Activated naive CD8-positive, alpha-beta T cell treated with anti-CD3 and anti-CD28 coated beads, Interleukin-2, amount 50 U/mL, for 24 hours (primary cell): ENCODE measurements around the gene ZNF296.
"Not testable (repeated sequence)": the region's sequence is repeated elsewhere in the genome, so short reads cannot be mapped to it uniquely, and the experiment has no call there.

Experiments
- ATAC-seq: fragments of 150-1000 bp; cut with Tn5 transposase; one replicate; pipeline ENCODE4 v1.10.0; 2021
- DNase-seq: peaks from one replicate; pipeline ENCODE4 v3.0.0; 2021
- H3K27ac Mint-ChIP-seq: one replicate; pipeline ENCODE4 v1.8.0; 2021; ENCODE audit warnings: mild to moderate bottlenecking, mixed read lengths
- H3K27me3 Mint-ChIP-seq: one replicate; pipeline ENCODE4 v1.8.0; 2021; ENCODE audit warnings: mixed read lengths
- H3K36me3 Mint-ChIP-seq: one replicate; pipeline ENCODE4 v1.8.0; 2021; ENCODE audit warnings: low read depth, mixed read lengths
- H3K4me1 Mint-ChIP-seq: one replicate; pipeline ENCODE4 v1.8.0; 2021; ENCODE audit warnings: mixed read lengths
- H3K4me3 Mint-ChIP-seq: one replicate; pipeline ENCODE4 v1.8.0; 2021; ENCODE audit warnings: mild to moderate bottlenecking, moderate library complexity, mixed read lengths
- H3K9me3 Mint-ChIP-seq: one replicate; pipeline ENCODE4 v1.8.0; 2021; ENCODE audit warnings: mixed read lengths

Gene ZNF296

DNA sequence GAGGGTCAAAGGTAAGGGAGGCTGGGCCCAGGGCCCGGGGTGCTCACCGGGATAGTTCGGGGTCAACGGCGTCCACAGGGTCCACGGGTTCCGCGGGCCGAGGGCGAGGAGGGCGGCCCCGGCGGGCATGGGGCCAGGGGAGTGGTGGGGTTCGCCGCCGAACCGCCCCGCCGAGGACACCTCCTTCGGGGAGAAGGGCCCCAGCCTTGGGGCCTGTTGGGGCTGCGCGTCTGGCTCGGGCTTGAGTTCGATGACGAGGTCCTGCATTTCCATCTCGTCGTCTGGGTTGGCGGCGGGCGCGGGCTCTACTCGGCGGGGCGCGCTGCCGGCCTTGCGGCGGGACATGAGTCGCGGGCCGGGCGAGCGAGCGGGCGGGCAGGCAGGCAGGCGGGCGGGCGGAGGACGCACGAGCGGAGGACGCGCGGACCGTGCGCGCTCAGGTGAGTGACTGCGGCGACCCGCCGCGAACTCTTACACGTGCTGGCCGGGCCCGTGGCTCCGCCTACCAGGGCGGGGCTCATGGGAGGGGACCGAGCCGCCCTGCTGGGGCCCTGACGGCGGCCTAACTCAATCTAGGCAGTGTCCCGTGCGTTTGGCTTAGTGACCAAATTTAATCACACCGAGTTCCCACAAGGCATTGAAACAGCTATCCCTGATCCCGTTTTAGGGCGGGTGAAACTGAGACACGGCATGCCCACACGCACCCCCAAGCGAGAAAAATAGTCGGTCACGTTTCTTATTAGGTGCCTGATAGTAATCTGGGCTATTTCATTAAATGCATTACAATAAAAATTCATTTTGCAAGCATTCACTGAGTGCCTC is at the start of gene ZNF296:
Gene ZNF296 (minus strand): TSS at position 450 of the 822 bp plus-strand sequence. CDS start 105 bp downstream, at position 345.
- DNase-seq = peak; percentile 86
- no peaks in the 10 kb centered on the region for H3K27me3 Mint-ChIP-seq
- no peaks in the 10 kb centered on the region for H3K9me3 Mint-ChIP-seq
- H3K4me1 Mint-ChIP-seq = peaks cover 44% of the 10 kb centered on the region
- peak within 1 kb of the TSS; percentile 48 for H3K27ac Mint-ChIP-seq
- H3K4me3 Mint-ChIP-seq = peak within 1 kb of the TSS; percentile 81
- peak; percentile 79 for ATAC-seq
- H3K36me3 Mint-ChIP-seq = peaks cover 9% of the 10 kb centered on the region

DNA sequence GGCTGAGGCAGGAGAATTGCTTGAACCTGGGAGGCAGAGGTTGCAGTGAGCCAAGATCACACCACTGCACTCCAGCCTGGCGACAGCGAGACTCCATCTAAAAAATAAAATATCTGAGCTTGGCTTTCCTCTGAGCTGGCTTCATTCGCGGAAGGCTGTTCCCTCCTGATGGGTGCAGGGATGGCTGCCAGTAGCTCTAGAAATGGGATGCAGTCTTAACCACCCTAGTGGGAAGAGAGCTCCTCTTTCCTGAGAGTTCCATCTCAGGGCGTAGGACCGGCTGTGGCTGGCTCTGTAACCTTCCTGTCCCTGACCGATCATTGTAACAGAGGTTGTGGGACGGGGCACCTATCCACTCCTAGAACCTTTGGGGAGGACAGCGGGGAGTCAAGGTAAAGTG is 49.1 kb upstream of the ZNF296 start:
- Mint-ChIP-seq H3K9me3 (no peaks in the 10 kb centered on the region), H3K27me3 (no peaks in the 10 kb centered on the region), H3K27ac (no peak overlapping the region), H3K4me1 (peaks cover 24% of the 10 kb centered on the region), H3K4me3 (no peak overlapping the region), H3K36me3 (peaks cover 1% of the 10 kb centered on the region)
- ATAC-seq (no peak), DNase-seq (no peak)

- no peaks in the 10 kb centered on the region for H3K9me3 Mint-ChIP-seq
- H3K27me3 Mint-ChIP-seq = no peaks in the 10 kb centered on the region
- no peak overlapping the region for H3K4me3 Mint-ChIP-seq
- H3K4me1 Mint-ChIP-seq = peaks cover 38% of the 10 kb centered on the region
- H3K27ac Mint-ChIP-seq = no peak overlapping the region
- peaks cover 1% of the 10 kb centered on the region for H3K36me3 Mint-ChIP-seq
- DNase-seq = no peak
- ATAC-seq = no peak
Measured at GRCh38 chr19:45124021-45124420, 47.7 kb upstream of the ZNF296 start.

GRCh38 chr19:45123440-45123850 is 47.2 kb upstream of the ZNF296 start:
- peaks cover 44% of the 10 kb centered on the region for H3K4me1 Mint-ChIP-seq
- H3K36me3 Mint-ChIP-seq = peaks cover 1% of the 10 kb centered on the region
- no peak overlapping the region for H3K4me3 Mint-ChIP-seq
- H3K27ac Mint-ChIP-seq = no peak overlapping the region
- ATAC-seq (no peak), DNase-seq (no peak)
- no peaks in the 10 kb centered on the region for H3K27me3 Mint-ChIP-seq
- no peaks in the 10 kb centered on the region for H3K9me3 Mint-ChIP-seq

- Mint-ChIP-seq H3K4me3 (no peak overlapping the region), H3K27ac (no peak overlapping the region), H3K9me3 (no peaks in the 10 kb centered on the region), H3K36me3 (no peaks in the 10 kb centered on the region), H3K4me1 (peaks cover 50% of the 10 kb centered on the region), H3K27me3 (no peaks in the 10 kb centered on the region)
- no peak for DNase-seq
- ATAC-seq = no peak
Measured at GRCh38 chr19:45122832-45123231, 46.6 kb upstream of the ZNF296 start.

DNA sequence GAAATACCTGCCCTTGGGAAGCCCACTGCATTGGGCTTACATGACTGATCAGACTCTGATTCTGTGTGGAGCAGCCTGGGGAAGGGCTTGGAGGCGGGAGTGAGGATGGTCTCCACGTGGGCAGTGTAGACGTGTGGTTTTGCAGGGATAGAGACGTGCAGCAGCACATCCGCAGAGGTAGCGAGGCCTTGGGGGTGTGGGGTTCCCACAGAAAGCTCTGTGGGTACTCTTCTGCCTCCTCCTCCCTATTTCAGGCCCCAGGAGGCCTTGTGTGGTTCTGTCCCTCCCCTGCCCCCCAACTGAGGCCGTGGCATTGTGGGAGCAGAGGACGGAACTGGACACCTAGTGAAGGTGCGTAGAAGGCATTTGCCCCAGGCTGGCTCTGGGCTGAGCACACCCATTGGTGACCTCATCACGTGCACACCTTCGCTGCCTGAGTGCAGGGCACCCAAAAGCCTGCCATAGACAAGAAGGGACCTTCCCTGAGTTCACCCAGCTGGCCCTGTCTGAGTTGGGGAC is 45.6 kb upstream of the ZNF296 start:
- H3K27me3 Mint-ChIP-seq = no peaks in the 10 kb centered on the region
- H3K4me3 Mint-ChIP-seq = no peak overlapping the region
- DNase-seq (peak; percentile 27), ATAC-seq (peak; percentile 3)
- H3K36me3 Mint-ChIP-seq = no peaks in the 10 kb centered on the region
- no peak overlapping the region for H3K27ac Mint-ChIP-seq
- H3K4me1 Mint-ChIP-seq = peaks cover 59% of the 10 kb centered on the region
- H3K9me3 Mint-ChIP-seq = no peaks in the 10 kb centered on the region

- no peak for DNase-seq
- Mint-ChIP-seq H3K27ac (no peak overlapping the region), H3K27me3 (no peaks in the 10 kb centered on the region), H3K4me3 (no peak overlapping the region), H3K9me3 (no peaks in the 10 kb centered on the region), H3K36me3 (no peaks in the 10 kb centered on the region), H3K4me1 (peaks cover 74% of the 10 kb centered on the region)
- ATAC-seq = no peak
Measured at GRCh38 chr19:45119582-45119981, 43.3 kb upstream of the ZNF296 start.

DNA sequence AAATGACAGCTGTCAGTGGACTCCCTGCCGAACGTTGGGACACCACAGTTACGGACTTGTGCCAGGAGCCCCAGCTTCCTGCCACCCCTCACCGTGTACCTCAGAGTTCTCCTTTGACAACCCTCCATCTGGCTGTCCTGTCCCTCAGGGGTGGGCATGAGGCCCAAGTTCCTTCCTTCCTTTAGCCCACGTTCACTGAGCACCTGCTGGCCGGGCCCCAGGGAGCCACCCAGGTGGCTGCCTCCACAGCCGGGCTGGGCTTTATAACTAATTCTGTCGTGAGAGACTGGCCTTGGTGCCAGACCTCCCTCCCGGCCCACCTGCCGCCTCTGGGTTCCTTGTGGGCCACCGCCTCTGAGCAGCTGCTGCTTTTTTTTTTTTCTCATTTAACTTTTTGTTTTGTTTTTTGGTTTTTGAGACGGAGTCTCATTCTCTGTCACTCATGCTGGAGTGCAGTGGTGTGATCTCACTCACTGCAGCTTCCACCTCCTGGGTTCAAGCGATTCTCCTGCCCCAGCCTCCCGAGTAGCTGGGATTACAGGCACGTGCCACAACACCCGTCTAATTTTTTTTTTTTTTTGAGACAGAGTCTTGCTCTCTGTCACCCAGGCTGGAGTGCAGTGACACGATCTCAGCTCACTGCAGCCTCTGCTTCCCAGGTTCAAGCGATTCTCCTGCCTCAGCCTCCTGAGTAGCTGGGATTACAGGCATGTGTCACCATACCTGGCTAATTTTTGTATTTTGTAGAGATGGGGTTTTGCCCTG is 42.5 kb upstream of the ZNF296 start:
- peaks cover 79% of the 10 kb centered on the region for H3K4me1 Mint-ChIP-seq
- not testable (repeated sequence) for ATAC-seq

DNA sequence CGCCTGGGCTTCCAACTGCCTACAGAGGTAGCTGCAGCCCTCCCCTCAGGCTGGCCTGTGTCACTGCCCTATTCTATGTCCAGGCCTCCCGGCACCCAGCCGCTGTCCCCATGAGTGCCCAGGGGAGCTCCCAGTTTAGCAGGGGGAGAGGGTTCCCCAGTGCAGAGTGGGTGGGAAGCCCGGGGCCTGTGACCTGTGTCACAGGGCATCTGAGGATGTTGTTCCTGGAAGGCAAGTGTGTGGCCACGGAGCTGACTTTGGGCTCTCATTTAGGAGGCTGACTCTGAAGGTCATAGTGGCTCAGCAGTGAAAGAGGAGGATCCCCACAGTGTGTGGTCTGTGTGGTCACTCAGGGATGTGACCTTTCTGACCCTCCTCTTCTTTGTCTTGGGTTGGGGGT is 41.8 kb upstream of the ZNF296 start:
- ATAC-seq (no peak), DNase-seq (no peak)
- no peaks in the 10 kb centered on the region for H3K36me3 Mint-ChIP-seq
- peaks cover 84% of the 10 kb centered on the region for H3K4me1 Mint-ChIP-seq
- no peaks in the 10 kb centered on the region for H3K27me3 Mint-ChIP-seq
- H3K27ac Mint-ChIP-seq = peak overlapping the region; percentile 27
- H3K9me3 Mint-ChIP-seq = no peaks in the 10 kb centered on the region
- peak overlapping the region; percentile 4 for H3K4me3 Mint-ChIP-seq

More for the DNA sequence above, 42.5 kb upstream of the ZNF296 start:
- H3K27ac Mint-ChIP-seq, H3K36me3 Mint-ChIP-seq, H3K27me3 Mint-ChIP-seq, DNase-seq, H3K9me3 Mint-ChIP-seq: not testable (repeated sequence)
- peak overlapping the region; percentile 4 for H3K4me3 Mint-ChIP-seq

DNA sequence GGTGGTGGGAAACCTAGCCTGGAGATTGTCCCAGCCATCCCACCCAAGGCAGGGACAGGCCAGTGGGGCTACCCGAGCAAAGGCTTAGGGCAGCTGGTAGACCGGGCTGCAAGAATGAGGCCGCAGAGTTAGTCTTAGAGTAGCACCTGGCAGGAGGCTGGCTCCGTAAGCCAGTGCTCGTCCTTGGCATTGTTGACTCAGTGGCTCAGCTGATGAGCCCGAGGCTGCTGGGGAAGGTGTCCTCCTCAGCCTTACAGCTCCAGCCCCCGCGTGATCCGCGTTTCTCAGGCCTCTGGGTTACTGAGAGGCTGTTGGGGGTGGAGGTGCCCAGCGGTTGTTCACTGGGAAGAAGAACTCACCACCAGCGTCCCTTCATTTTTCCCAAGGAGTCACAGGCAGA is 41.4 kb upstream of the ZNF296 start:
- no peak for DNase-seq
- ATAC-seq = no peak
- no peak overlapping the region for H3K27ac Mint-ChIP-seq
- no peaks in the 10 kb centered on the region for H3K36me3 Mint-ChIP-seq
- H3K4me1 Mint-ChIP-seq = peaks cover 84% of the 10 kb centered on the region
- H3K4me3 Mint-ChIP-seq = no peak overlapping the region
- no peaks in the 10 kb centered on the region for H3K9me3 Mint-ChIP-seq
- no peaks in the 10 kb centered on the region for H3K27me3 Mint-ChIP-seq

DNA sequence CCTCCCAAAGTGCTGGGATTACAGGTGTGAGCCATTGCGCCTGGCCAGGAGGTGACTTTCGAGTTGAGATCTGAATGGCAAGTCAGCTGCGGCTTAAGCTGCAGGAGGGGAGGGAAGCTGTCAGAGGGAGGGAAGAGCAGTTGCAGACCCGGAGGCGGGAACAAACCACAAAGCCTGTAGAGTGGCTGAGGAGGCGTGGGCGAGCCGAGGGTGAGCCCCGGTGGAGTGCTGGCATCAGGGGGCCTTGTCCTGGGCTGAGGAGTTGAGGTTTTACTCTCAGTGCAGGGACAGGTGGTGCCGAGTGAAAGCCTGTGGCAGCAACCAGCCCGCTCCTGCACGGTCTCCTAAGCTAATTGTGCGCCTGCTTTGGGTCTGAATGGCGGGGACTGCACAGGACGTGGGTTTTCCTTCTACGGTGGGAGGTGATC is 40.9 kb upstream of the ZNF296 start:
- peaks cover 83% of the 10 kb centered on the region for H3K4me1 Mint-ChIP-seq

GRCh38 chr19:45115809-45116615 is 39.7 kb upstream of the ZNF296 start:
- ATAC-seq (no peak), DNase-seq (no peak)
- Mint-ChIP-seq H3K9me3 (no peaks in the 10 kb centered on the region), H3K27me3 (no peaks in the 10 kb centered on the region), H3K4me1 (peaks cover 79% of the 10 kb centered on the region), H3K36me3 (no peaks in the 10 kb centered on the region), H3K4me3 (no peak overlapping the region), H3K27ac (no peak overlapping the region)

More for the DNA sequence above, 40.9 kb upstream of the ZNF296 start:
- Mint-ChIP-seq H3K4me3 (peak overlapping the region; percentile 24), H3K27ac (peak overlapping the region; percentile 16), H3K9me3 (no peaks in the 10 kb centered on the region), H3K27me3 (no peaks in the 10 kb centered on the region), H3K36me3 (no peaks in the 10 kb centered on the region)
- ATAC-seq (peak; percentile 83), DNase-seq (peak; percentile 79)

DNA sequence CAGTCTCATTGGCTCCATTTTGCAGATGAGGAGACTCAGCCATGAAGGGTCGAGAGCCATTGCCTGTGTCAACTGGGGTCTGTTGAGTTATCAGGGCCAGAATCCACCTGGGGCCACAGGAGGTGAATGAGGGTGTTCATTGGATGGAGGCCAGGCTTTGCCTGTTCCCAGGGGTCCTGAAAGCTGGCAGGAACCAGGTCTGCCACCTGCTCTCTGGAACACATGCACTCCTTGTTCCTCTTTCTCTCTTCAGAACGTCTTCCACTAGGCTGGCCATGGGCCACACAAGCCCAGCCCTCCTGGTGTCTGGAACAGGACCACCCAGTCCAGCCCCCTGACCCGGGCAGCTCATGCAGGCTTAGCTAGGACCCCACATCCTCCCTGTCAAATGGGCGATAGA is 37.8 kb upstream of the ZNF296 start:
- H3K4me1 Mint-ChIP-seq = peaks cover 72% of the 10 kb centered on the region
- no peak for ATAC-seq
- no peak for DNase-seq
- no peak overlapping the region for H3K4me3 Mint-ChIP-seq
- H3K36me3 Mint-ChIP-seq = no peaks in the 10 kb centered on the region
- H3K27ac Mint-ChIP-seq = no peak overlapping the region
- no peaks in the 10 kb centered on the region for H3K27me3 Mint-ChIP-seq
- no peaks in the 10 kb centered on the region for H3K9me3 Mint-ChIP-seq

- no peaks in the 10 kb centered on the region for H3K27me3 Mint-ChIP-seq
- no peak overlapping the region for H3K4me3 Mint-ChIP-seq
Measured at GRCh38 chr19:45113628-45114027, 37.4 kb upstream of the ZNF296 start.

More at GRCh38 chr19:45113628-45114027, 37.4 kb upstream of the ZNF296 start:
- no peak for ATAC-seq
- H3K9me3 Mint-ChIP-seq = no peaks in the 10 kb centered on the region
- no peak for DNase-seq
- H3K4me1 Mint-ChIP-seq = peaks cover 67% of the 10 kb centered on the region
- H3K36me3 Mint-ChIP-seq = no peaks in the 10 kb centered on the region
- no peak overlapping the region for H3K27ac Mint-ChIP-seq
